K562 treated with DMSO at 1 percent for 12 hours (cell line): ENCODE results near the gene CTTNBP2NL. TPM values are rescaled to one million over a fixed set of nuclear protein-coding genes. Genes with fewer than 3 reads are reported as not detected.

Source experiments
- total RNA-seq: library from RNA; unstranded; fragments of 300-600 nt; gene quantifications from 2 replicates; pipeline ENCODE4 v1.2.3, GENCODE V29; 2022; ENCODE audit not compliant: insufficient read depth

CTTNBP2NL gene
- total RNA-seq = 0.42 and 2.1 TPM in 2 replicates

DNA sequence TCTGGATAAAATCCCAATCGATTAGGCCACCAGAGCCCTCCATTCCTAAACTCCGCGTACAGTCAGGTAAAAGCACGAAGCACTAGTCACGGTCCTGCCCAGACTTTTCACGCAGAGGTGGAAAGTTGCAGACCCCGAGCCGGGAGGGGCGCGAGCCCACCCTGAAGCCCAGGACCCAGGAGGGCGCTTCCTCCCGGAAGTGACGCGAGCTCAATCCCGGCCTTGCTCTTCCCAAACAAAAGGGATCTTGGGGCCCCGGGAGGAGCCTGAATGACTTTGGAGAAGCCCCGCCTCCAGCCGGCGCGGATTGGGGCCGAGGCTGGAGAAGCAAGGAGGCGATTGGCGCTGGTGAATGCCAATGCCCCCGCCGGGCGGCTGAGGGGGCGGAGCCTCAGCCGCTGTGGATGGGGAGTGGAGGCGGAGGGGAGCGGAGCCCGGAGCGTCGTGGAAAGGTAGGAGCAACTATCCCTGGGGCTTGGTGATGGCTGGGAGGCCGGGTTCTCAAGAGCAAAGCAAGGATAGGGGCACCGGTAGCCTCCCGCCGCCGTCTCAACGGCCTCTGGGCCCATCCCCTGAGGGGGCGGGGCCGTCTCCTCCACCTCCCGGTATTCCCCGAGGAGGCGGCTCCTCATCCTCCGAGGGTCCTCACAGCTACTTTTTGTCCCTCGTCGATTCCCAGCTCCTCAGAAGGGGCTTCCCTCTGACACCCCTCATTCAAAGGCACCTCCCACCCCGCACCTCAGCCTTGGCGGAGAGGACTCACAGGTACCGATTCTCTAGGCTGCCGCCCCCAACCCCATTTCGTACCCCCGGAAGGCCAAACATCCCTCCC, at the start of gene CTTNBP2NL:
CTTNBP2NL (plus strand) TSS at position 394 of the 832 bp plus-strand sequence. CDS start 19,952 bp downstream, outside the sequence.

GRCh38 chr1:112508278-112509004, 112.4 kb downstream of the CTTNBP2NL start, which contains the start of gene WNT2B:
WNT2B (plus strand) TSS chr1:112508965; CDS start chr1:112509263, 298 bp downstream.

Other genes with a start within 250 kb of the CTTNBP2NL start
- 0.51 TPM in 1 of 2 replicates, not detected in the other for gene WNT2B, start 112.8 kb downstream of the CTTNBP2NL start, total RNA-seq
- 11.8 and 17.1 TPM in 2 replicates for gene ST7L, start 222.9 kb downstream of the CTTNBP2NL start, total RNA-seq
- gene CAPZA1, start 223.6 kb downstream of the CTTNBP2NL start, total RNA-seq = 66.4 and 149 TPM in 2 replicates